Stimulated activated CD4-positive, alpha-beta T cell treated with anti-CD3 and anti-CD28 coated beads, Interleukin-1b, Interleukin-23, amount 100 ng/mL, for 1 hour (primary cell): ENCODE results near the gene WNK2.

Source experiments
- DNase-seq, 2 donors: peaks; one replicate each; pipeline ENCODE4 v3.0.0-alpha.2; 2020; ENCODE audit warnings: low read depth in 2 of 2

The WNK2 gene

DNA sequence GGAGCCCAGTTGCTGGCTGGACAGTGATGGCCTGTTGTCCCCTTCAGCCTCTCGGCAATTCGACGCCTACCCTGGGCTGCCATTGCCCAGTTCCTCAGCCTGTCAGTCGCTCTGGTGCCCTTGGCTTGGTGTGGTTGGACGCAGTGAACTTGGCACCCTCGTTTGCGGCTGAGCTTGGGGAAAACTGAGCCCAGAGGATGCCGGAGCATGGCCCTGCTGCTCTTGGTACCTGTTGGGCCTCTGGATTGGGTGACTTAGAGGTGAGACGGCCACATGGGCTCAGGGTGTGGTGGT, 16.5 kb downstream of the WNK2 start:
- no peak for DNase-seq

DNA sequence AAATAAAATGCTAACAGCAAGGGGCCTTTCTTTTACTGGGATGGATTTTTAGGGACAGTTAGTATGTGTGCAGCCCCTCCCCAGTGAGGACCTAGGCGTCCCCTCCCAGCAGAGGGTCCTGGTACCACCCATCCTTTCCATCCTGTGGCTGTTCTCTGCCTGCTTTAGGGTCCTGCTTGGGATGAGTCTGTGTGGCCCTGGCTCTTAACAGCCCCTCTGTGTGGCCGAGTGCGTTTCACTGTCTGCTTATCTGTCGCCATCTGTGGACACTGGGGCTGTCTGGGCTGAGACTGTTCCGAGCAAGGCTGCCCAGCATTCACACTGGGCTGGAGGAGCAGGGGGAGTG, 17.0 kb downstream of the WNK2 start:
- no peak for DNase-seq

DNA sequence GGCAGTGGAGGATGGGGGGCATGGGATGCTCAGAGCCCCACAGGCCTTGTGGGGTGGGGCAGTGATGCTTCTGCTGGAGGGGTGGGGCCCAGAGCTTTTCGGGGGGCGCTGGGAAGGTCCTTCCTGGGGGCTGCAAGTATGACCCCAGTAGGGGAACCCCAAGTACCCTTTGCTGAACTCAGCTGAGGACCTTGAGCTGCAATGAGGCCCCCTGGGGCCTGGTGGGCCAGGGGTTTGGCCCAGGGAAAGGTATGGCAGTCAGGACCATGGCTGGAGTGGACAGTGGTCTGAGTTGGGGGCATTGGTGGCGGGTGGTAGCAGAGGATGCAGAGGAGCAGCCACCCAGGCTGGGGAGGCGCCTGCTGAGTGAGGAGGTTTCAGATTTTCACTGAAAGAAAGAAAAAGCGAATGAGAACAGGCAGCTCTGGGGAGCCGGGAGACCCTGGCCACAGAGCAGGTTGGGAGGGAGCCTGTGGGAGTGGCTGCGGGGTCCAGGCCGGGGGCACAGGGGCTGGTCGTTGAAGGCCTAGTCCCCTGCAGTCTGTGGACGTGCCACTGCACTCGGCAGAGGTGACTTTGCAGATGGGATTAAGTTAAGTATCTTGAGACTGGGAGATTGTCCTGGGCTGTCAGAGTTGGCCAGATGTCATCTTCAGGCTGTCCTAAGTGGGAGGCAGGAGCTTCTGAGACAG, 19.2 kb downstream of the WNK2 start:
- no peak for DNase-seq

GRCh38 chr9:93203718-93204469, 20.0 kb downstream of the WNK2 start:
- DNase-seq: no peak

DNA sequence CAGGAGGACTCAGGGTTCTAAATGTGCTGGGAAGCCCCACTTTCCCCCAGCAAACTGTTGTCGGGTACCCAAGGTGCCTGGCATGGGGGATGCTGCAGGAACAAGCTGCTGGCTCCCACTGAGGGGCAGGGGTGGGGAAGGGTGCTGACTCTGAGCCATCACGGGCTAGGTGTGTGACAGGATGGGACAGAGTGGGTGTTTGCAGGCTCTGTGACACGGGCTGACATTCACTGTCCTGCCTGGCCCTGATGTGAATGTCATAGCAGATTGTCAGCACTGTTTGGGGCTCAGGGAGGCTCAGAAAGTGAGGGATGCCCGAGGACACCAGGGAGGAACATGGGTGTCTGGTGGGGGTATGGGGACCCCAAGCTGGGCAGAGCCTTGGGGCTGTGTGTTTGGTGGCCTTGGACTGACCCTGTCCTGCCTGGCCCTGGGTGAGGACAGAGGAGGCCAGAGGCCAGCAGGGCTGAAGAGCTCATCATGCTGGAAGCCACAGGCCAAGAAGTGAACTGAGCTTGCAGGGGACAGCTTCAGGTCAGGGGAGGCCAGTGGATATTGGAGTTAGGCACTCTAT, 20.6 kb downstream of the WNK2 start:
- DNase-seq: no peak

DNA sequence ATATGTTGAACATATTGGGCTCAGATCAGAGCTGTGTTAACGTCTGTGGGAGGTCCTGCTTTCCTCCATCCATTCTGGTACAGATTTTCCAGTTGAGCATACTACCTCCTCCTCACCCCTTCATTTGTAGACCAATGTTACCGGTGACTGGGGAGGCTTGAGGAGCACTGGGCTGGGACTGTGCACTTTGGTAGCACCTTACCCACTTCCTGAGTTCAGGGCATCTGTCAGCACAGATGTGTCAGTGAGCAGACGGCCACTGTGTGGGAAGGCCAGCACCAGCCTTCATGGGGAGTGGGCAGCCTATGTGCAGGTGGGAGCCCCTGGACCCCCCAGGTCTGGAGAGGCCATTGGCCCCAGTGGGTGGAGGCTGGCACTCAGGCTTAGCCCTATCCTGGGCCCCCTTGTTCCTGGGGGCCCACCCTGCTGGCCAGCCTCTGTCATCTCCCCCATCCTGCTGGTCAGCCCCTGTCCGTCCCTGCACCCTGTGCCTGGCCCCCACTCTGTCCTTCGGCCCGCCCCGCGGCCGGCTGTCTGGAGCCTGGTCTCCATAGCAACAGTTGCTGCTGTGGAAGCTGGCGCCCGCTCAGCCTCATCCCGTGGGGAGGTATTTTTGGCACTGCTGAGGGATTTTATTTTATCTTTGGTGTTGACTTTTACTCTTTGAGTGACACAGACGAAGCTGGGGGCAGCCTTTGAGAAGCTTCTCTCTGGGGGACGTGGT, 21.3 kb downstream of the WNK2 start:
- no peak for DNase-seq

DNA sequence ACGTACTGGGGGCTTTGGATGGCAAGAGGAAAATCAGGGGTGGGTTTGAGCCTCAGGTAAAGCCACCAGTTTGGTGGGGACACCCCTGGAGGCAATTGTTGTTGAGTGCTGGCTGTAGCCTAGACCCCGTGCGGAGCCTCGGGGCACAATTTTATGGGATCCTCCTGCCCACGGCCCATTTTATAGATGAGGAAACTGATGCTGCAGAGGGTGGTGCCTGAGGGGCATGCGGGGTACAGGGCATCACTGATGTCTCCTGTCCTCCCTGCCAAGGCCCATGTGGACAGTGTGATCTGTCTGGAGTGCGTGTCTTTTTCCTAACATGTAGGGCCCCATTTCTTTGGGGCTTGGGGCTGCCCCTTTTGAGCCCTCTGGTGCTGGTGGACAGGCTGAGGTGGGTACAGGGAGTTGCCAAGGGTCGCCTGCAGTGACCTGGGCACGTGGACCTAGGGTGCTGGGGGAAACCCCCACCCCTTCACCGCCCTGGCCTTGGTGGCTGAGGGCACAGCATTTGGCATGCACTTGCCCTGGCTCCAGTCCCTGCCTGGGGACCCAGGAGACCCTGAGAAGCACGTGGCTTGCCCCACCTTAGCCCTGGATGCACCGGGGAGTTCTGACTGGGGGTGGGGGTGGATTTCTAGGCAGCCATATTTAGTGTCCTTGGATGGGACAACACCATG, 22.1 kb downstream of the WNK2 start:
- no peak for DNase-seq

DNA sequence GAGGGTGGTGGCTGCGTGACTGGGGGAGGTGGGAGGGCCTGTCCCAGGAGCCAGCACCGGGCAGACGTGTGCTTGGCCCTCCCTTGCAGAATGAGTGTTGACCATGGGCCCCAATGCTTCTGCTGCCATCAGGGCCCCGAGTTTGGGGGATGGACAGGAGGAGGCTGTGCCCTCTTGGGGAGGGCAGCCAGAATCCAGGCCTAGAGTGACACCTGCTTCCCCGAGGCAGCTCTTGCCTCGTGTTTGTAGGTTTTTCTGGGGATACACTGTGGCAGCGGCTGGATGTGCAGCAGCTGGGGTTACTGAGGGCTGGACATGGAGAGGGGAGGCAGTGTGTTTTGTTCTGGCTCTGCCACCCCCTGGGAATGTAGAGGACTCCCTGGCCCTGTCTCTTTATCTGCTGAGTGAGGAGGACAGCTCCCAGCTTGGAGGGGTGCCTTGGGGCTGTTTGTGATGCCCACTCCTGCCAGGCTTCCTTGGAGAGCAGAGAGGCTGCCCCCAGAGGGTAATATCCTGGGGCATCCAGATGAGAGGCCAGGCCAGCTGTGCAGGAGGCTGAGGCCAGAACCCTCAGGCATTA, 22.7 kb downstream of the WNK2 start:
- no peak for DNase-seq

- DNase-seq: no peak
Measured at GRCh38 chr9:93207326-93207814, 23.4 kb downstream of the WNK2 start.

DNA sequence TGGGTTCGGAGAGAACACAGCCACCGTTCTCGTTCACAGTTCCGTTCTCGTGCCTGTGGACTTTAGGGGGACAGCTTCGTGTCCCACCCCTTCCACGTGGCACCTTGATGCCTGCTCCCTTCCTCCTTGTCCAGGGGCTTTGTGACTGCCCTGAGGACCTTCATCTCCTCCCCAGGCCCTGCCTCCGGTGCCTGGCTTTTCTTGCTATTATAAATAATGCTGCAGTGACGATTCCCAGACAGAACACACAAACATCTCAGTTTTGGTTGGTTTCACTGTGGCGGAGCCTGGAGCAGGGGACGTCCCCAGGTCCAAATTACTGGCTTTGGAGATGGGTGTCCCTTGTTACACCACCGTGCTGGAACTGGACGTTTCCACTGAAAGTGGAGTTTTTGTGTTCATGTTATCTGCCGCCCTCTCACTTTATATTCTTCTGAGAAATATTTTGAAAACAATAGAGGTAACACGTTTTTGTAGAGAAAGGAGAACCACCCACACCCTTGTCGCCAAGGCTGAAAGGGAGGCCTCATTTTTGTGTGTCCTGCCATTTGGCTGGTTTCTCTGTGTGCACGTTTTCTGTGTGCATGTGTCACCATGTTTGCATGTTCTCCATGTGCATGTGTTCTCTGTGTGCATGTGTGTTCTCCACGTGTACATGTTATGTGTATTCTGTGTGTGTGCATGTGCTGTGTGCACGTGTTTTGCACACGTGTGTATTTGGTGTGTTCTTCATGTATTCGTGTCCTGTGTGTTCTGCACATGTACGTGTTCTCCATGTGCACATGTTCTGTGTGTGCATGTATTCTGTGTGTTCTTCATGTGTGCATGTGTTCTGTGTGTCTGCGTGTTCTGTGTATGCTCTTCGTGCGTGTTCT, 24.2 kb downstream of the WNK2 start:
- DNase-seq: no peak

- DNase-seq: no peak
Measured at GRCh38 chr9:93209097-93209496, 25.2 kb downstream of the WNK2 start.

- DNase-seq: no peak
Measured at GRCh38 chr9:93209576-93210323, 25.8 kb downstream of the WNK2 start.

DNA sequence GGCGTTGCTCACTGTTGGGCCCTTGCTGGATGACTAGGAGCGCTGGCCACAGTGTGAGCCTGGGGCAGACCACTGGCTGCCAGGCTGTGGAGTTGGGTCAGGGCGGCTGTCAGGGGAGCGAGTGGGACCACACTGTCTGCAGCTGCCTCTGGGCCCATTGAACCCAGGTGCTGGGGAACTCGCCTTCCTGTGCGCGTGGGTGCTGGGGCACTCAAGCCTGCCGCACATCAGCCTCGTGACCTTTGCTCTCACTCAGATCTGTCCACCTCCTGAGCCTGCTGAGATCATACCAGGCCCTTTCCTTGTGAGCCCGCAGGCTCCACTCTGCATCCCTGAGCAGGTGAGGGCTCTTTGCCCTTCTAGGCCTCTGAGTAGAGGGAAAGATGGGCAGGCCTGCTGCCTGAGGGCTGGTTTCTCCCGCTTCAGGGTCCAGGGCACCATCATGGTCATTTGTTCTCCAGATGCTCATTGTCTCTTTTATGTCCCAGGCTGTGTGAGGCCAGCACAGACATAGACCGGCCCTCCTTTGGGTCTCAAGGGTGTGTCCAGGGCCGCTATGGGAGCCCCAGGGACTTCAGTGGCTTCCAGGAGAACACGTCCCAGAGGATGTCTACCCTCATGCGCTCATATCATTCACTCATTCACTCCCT, 26.5 kb downstream of the WNK2 start:
- DNase-seq: no peak

- no peak for DNase-seq
Measured at GRCh38 chr9:93210974-93211653, 27.2 kb downstream of the WNK2 start.

DNA sequence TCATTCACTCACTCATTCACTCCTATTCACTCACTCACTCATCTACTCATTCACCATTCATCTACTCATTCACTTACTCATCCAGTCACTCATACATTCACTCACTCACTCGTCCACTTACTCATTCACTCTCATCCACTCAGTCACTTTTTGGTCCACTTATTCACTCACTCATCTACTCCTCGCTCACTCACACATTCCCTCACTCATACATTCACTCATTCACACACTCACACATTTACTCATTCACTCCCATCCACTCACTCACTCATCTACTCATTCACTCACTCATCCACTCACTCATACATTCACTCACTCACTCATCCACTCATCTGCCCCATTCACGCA, 27.7 kb downstream of the WNK2 start:
- no peak for DNase-seq

- no peak for DNase-seq
Measured at GRCh38 chr9:93212409-93212808, 28.5 kb downstream of the WNK2 start.

DNA sequence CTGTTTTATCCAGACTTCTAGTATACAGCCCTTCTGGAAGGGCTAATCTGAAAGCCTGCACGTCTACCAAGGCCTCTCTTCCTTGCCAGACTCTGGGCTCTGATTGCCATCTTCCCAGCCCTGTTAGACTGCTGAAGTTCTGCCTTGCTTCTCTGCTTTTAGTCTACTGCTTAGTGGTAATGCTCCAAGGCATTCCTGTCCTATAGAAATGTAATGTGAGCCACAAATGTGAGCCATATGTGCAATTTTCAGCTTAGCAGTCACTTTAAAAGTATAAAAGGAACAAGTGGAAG, 32.1 kb downstream of the WNK2 start:
- DNase-seq: no peak

- DNase-seq: no peak
Measured at GRCh38 chr9:93217706-93218105, 33.8 kb downstream of the WNK2 start.

DNA sequence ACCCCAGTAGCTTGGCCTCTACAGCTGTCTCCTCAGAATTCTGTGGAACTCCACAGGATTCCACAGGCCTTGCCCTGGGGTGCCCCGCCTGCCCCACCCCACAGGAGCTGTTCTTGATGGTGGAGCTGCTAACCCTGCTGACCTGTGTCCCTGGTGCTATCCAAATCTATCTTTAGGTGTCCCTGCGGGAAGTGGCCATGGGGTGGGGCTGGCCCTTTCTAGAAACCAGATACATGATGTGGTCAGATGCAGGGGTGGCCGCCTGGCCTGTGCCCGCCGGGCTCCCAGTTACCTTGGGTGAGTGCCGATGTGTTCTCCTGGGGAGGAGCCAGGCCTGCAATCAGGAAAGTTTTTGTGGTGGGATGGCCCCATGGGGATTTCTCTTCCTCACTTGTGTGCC, 34.2 kb downstream of the WNK2 start:
- DNase-seq: no peak
